NCI-H2227 treated with DMSO at 0.1 percent for 48 hours (cell line): ENCODE data around the gene NME7.

Source experiments
- DNase-seq: peaks from one replicate; lab custom pipeline; 2025; lab: John Stamatoyannopoulos, UW

NME7 gene

GRCh38 chr1:169106921-169107602 lies 260.5 kb downstream of the NME7 start:
- DNase-seq: peak; percentile 29

GRCh38 chr1:169106095-169106920 lies 261.3 kb downstream of the NME7 start, which contains the start of gene ATP1B1:
Gene ATP1B1 (plus strand): TSS chr1:169106690. CDS start chr1:169106830, 140 bp downstream.
- peak; percentile 98 for DNase-seq

- DNase-seq: peak; percentile 86
These were observed 262.0 kb downstream of the NME7 start for GRCh38 chr1:169105434-169106094.

GRCh38 chr1:169105087-169105433 lies 262.5 kb downstream of the NME7 start:
- no peak for DNase-seq

GRCh38 chr1:169103480-169103893 lies 264.1 kb downstream of the NME7 start:
- DNase-seq: no peak

- DNase-seq: no peak
These were observed 264.6 kb downstream of the NME7 start for GRCh38 chr1:169103002-169103401.

GRCh38 chr1:169102567-169102966 lies 265.0 kb downstream of the NME7 start:
- DNase-seq: peak; percentile 53

- no peak for DNase-seq
These were observed 266.9 kb downstream of the NME7 start for GRCh38 chr1:169100651-169101088.

- no peak for DNase-seq
These were observed 267.4 kb downstream of the NME7 start for GRCh38 chr1:169100208-169100607.

GRCh38 chr1:169099561-169099960 lies 268.0 kb downstream of the NME7 start:
- no peak for DNase-seq

GRCh38 chr1:169098380-169098779 lies 269.2 kb downstream of the NME7 start:
- no peak for DNase-seq

GRCh38 chr1:169094897-169095569 lies 272.6 kb downstream of the NME7 start:
- DNase-seq: no peak

GRCh38 chr1:169092399-169092798 lies 275.2 kb downstream of the NME7 start:
- no peak for DNase-seq

GRCh38 chr1:169091480-169091941 lies 276.1 kb downstream of the NME7 start:
- no peak for DNase-seq

GRCh38 chr1:169090900-169091311 lies 276.7 kb downstream of the NME7 start:
- no peak for DNase-seq

GRCh38 chr1:169090308-169090899 lies 277.2 kb downstream of the NME7 start:
- no peak for DNase-seq

- DNase-seq: no peak
These were observed 277.8 kb downstream of the NME7 start for GRCh38 chr1:169089776-169090175.

GRCh38 chr1:169087876-169088275 lies 279.7 kb downstream of the NME7 start:
- no peak for DNase-seq

- peak; percentile 37 for DNase-seq
These were observed 280.8 kb downstream of the NME7 start for GRCh38 chr1:169086603-169087455.

GRCh38 chr1:169085911-169086310 lies 281.7 kb downstream of the NME7 start:
- DNase-seq: no peak
